ENCODE data around the gene OR2T2.
A peak's percentile ranks its signal among the peaks of the same experiment; 100 is the strongest.
"Not testable (repeated sequence)": the region's sequence is repeated elsewhere in the genome, so short reads cannot be mapped to it uniquely, and the experiment has no call there.

The OR2T2 gene

DNA sequence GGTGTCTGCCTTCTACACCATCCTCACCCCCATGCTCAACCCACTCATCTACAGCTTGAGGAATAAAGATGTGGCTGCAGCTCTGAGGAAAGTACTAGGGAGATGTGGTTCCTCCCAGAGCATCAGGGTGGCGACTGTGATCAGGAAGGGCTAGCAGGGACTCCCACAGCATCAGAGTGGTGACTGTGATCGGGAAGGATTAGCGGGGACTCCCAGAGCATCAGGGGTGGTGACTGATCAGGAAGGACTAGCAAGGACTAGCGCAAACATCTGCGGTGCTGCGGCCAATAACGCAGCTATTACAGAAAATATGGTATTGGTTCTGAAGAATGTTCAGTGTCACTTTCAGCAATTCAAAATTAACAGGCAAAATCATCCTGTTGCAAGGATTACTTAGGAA is 8.2 kb downstream of the OR2T2 start:
- not testable (repeated sequence) for DNase-seq

DNA sequence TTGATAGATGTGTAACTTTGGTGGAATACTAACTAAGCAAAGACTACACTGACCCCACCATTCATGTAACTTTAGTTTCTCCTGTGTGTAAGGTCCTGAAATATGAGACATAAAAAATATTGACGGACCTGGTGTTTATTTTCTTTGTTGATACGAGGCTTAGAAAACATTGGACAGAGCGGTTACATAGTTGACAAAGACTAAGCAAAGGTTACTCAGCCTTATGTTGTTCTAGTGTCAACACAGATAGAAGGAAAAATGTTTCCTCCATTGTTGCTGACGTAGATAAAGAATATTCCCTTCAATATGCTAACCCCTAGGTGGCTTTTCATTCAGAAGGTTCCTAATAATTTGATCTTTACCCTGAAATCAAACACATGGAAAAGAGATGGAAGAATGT is 9.6 kb downstream of the OR2T2 start:
- not testable (repeated sequence) for DNase-seq

DNA sequence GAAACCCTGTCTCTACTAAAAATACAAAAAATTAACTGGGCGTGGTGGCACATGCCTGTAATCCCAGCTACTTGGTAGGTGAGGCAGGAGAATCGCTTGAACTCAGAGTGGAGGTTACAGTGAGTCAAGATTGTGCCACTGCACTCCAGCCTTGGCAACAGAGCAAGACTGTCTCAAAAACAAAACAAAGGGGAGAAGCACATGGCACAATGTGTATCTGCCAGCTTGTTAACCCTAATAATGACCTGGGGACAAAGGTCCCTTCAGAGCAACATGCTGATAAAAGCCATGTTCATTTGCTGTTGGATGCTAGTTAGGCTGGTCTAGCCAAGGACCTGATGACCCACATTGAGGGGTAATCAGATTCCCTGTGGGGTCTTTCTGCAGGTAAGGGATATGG is 11.2 kb downstream of the OR2T2 start:
- DNase-seq: not testable (repeated sequence)

DNA sequence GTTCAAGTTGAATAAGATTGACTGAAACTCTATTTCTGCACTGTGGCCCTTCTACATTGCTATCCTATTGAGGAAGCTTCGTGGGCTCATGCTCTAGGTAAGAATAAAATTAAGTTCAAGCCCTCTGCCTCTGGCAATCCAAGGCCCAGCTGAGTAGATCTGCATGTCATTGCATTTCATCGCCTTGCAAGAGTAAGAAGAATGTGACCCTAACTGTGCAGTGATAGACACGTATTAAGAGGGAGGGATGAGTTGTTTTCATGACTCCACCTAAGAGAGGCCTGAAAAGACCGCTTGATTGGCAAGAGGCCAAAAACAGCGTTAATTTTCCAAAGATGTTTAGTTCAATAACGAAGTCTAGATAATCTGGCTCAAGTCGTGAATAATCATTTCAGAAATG is 13.7 kb downstream of the OR2T2 start:
- DNase-seq: not testable (repeated sequence)

DNA sequence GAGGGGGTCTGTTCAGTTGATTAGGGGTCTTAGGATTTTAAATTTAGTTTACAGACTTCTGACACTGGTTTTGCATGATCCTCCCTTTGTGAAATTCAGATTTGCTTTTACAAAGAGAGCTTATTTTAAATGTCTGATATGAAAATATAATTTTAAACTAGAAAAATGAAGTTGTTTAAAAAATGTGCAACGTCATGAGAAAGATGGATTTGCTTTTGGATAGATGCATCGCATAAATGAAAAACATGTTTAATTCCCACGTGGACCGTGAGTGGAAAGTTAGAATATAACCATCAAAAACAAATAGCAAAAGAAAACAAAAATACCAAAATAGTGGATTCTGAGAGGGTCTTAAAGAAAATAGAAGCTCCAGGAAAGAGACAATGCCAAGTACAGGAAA is 25.7 kb downstream of the OR2T2 start:
- no peak for DNase-seq

DNA sequence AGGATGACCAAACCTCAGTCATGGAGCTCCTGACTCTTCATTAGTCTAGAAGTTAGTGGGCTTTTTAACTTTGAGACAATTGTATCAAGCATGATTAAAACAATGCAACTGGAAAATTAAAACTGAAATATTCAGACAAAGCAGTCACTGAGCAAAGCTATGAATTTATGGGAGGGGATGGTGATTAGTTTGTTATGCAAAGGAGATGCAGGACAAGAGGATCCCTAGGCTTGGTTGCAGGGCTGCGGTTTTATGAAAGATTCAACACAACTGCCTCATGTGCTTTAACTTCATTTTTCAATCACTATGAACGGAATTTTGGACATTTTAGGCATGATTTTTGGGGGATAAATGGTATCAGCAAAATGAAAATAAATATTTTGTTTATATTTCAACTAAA is 26.7 kb downstream of the OR2T2 start:
- not testable (repeated sequence) for DNase-seq

DNA sequence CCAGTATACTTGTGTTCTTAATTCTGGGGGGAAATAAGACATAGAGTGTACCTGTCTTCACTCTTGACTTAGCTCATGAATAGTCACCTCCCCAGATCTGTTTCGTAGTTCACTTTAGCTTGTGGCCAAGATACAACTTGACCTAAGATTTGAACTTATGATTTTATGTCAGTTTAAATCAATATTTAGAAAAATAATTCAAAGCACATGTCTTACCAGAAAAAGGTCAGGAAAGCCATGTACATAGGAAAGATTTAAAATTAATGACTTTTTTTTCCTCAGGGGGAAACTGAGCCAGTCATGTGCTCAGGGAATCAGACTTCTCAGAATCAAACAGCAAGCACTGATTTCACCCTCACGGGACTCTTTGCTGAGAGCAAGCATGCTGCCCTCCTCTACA is 27.6 kb downstream of the OR2T2 start, which contains the start of gene OR2T3:
Gene OR2T3, plus strand, starts transcription at position 301 of the 400 bp plus-strand sequence. Its CDS starts 0 bp downstream, at position 301.
- not testable (repeated sequence) for DNase-seq

DNA sequence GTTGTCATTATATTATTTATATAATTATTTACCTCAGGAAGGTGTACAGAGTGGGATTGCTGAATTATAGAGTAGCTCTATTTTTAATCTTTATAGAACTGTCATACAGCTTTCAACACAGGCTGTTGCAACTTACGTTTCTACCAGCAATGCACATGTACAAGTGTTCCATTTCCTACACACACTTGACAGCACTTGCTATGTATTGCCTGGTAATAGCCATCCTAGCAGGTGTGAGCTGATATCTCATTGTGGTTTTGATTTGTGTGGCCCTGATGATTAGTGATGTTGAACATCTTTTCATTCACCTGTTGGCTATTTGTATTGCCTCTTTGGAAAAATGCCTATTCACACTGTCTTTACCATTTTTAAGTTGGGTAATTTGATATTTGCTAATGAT is 30.2 kb downstream of the OR2T2 start:
- DNase-seq: not testable (repeated sequence)

DNA sequence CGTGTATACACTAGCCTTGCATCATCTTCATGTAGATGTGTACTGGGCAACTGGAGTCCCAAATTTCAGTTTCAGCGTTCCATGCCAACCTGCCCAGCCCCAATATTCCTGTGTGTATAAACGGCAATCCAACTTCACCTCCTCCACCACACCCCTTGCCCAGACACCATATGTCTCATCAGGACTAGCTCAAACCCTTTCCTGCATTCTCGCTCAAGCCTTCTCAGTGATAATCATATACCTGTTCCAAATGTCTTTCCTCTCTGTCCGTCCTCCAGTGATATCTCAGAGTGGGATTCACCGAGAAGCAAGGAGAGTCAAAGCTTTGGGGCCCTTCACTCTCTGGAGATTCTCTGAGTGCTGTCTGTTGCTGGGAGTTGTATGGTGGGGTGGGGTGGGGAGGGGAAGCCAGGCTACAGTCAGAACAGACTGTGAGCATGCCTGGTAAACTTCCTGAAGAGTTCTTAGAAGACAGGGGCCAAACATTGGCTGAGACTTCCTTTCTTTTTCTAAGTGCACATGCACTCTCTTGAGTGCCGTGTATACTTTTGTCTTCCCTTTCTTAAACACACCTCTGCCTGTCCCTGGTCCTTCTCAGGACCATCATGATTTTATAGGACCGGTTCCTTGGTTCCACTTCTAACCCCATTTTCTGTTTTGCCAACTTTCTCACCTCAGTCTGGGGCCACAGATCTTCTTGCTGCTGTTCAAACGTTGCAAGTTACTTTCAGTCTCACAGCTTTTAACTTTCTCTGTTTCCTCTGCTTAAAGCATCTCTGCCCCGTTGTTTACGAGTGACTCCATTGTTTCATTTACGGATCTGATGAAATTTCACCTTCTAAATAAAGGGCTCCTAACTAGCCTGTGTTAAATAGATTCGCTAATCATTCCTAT is 36.5 kb downstream of the OR2T2 start:
- peak; percentile 19 for DNase-seq

DNA sequence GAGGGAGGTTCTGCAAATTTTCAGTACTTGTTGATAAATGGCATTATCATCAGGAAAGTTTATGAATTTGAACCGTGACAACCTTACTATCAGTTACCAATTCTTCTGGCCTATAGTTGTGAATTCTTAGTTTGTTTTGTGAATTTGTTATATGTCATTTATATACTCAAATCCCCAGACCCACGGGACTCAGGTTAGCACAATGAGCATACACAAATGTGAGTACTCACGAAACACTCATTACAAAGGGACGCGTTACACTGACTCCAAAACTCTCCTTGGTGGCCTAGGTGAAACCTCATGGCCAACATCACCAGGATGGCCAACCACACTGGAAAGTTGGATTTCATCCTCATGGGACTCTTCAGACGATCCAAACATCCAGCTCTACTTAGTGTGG is 42.9 kb downstream of the OR2T2 start, which contains the start of gene OR2T5:
Gene OR2T5, plus strand, starts transcription at position 301 of the 400 bp plus-strand sequence. Its CDS starts 0 bp downstream, at position 301.
- not testable (repeated sequence) for DNase-seq

DNA sequence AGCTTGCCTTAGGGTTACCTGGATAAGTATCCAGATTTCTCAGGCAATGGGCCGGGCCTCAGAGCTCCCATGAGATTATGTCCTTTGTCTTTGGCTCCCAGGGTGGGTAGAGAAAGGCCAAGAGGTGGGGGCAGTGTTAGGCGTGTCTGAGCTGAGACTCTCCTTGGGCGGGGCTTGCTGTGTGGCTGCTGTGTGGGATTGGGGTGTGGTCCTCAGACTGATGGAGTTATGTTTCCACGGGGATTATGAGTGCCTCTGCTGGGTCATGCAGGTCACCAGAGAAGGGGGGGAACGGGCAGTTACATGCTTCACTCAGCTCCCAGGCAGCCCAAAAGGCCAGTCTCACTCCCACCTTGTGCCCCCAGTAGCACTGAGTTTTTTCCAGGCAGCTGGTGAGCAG is 51.2 kb downstream of the OR2T2 start:
- not testable (repeated sequence) for DNase-seq

DNA sequence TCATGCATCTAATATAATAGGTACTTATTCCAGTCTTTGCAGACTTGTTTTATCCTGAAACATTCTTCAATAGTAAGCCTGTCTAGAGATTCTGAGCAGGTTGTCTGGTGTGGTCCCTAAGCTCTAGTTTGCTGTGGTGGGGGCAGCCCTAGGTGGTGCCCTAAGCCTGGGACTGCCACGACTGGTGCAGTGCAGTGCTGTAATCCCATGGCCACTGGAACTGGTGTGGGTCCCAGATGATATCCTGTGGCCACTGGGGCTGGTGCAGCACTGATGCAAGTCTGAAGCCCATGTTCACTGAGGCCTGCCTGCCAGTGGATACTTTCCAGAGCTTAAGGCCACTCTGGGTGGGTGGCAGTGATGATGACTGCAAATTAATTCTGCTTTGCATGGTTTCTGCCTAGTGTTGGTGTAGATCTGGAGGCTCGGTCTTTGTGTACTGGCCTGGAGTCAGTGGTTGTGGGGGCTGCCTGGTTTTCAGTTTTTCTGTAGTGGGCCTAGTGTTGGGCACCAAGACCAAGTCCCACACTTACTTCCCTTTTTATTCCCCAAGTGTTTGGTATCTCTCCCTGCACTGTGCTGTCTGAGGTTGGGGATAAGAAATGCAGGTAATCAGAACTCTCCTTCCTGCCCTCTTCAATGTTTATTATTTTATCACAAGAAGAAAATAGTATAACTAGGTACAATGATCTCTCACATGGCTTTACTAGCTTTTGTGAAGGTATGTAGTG is 55.0 kb downstream of the OR2T2 start:
- not testable (repeated sequence) for DNase-seq

Data from CD4-positive, alpha-beta T cell treated with Interleukin-17A for 4 hours (primary cell).